HG03442 (cell line): Measurements from ENCODE around the gene GNG7.
"Not testable (repeated sequence)": the region's sequence is repeated elsewhere in the genome, so short reads cannot be mapped to it uniquely, and the experiment has no call there.

Experiments used
- ATAC-seq: cut with Tn5 transposase; IDR thresholded peaks from one replicate; pipeline ENCODE4 v1.9.1; 2021; ENCODE audit warnings: mild to moderate bottlenecking, moderate library complexity; ENCODE audit not compliant: unreplicated experiment

GNG7 gene

GRCh38 chr19:2678044-2678671 is 24.3 kb downstream of the GNG7 start:
- ATAC-seq: no peak

GRCh38 chr19:2676823-2677222 is 25.7 kb downstream of the GNG7 start:
- ATAC-seq: no peak

- ATAC-seq: no peak
These were observed 26.6 kb downstream of the GNG7 start for GRCh38 chr19:2675892-2676291.

- no peak for ATAC-seq
These were observed 32.3 kb downstream of the GNG7 start for GRCh38 chr19:2670217-2670616.

- no peak for ATAC-seq
These were observed 34.2 kb downstream of the GNG7 start for GRCh38 chr19:2668175-2668763.

GRCh38 chr19:2667349-2667748 is 35.1 kb downstream of the GNG7 start:
- not testable (repeated sequence) for ATAC-seq

- ATAC-seq: no peak
These were observed 36.0 kb downstream of the GNG7 start for GRCh38 chr19:2666344-2666994.

GRCh38 chr19:2665103-2665502 is 37.4 kb downstream of the GNG7 start:
- ATAC-seq: no peak

GRCh38 chr19:2663920-2664571 is 38.4 kb downstream of the GNG7 start:
- ATAC-seq: no peak

- no peak for ATAC-seq
These were observed 40.9 kb downstream of the GNG7 start for GRCh38 chr19:2661615-2662014.

GRCh38 chr19:2659856-2660432 is 42.5 kb downstream of the GNG7 start:
- no peak for ATAC-seq

- ATAC-seq: no peak
These were observed 46.0 kb downstream of the GNG7 start for GRCh38 chr19:2656533-2656932.

GRCh38 chr19:2653710-2654707 is 48.5 kb downstream of the GNG7 start:
- ATAC-seq: no peak

GRCh38 chr19:2653218-2653617 is 49.3 kb downstream of the GNG7 start:
- no peak for ATAC-seq

GRCh38 chr19:2652504-2653099 is 49.9 kb downstream of the GNG7 start:
- no peak for ATAC-seq

GRCh38 chr19:2651002-2651733 is 51.3 kb downstream of the GNG7 start:
- ATAC-seq: not testable (repeated sequence)

- no peak for ATAC-seq
These were observed 52.0 kb downstream of the GNG7 start for GRCh38 chr19:2650515-2650914.

- ATAC-seq: no peak
These were observed 54.0 kb downstream of the GNG7 start for GRCh38 chr19:2648528-2648937.

- ATAC-seq: no peak
These were observed 54.4 kb downstream of the GNG7 start for GRCh38 chr19:2648099-2648498.
